KMS-11 (cell line): ENCODE measurements around the gene OR5K3.

Source experiments
- H2AFZ ChIP-seq: fragments of 200-600 bp; sonication (generic); 2 replicates; pipeline ENCODE4 v1.6.1; 2016; ENCODE audit warnings: antibody characterized with exemption, mixed run types, low read depth
- H3K27ac ChIP-seq: fragments of 200-600 bp; sonication (generic); 2 replicates; pipeline ENCODE4 v1.6.1; 2016; ENCODE audit warnings: mild to moderate bottlenecking, mixed run types
- H3K27me3 ChIP-seq: fragments of 200-600 bp; sonication (generic); 2 replicates; pipeline ENCODE4 v1.6.1; 2017; ENCODE audit warnings: mild to moderate bottlenecking, low read depth, mixed run types, moderate library complexity; ENCODE audit not compliant: insufficient read depth
- H3K36me3 ChIP-seq: fragments of 200-600 bp; sonication (generic); 2 replicates; pipeline ENCODE4 v1.6.1; 2017; ENCODE audit warnings: mild to moderate bottlenecking, mixed run types; ENCODE audit not compliant: insufficient read depth
- H3K4me1 ChIP-seq: fragments of 200-600 bp; sonication (generic); 2 replicates; pipeline ENCODE4 v1.6.1; 2016; ENCODE audit warnings: mild to moderate bottlenecking, low read depth, mixed run types; ENCODE audit not compliant: poor library complexity, severe bottlenecking
- H3K4me2 ChIP-seq: fragments of 200-600 bp; sonication (generic); 2 replicates; pipeline ENCODE4 v1.7.0; 2016; ENCODE audit warnings: mild to moderate bottlenecking, mixed run types
- H3K4me3 ChIP-seq: fragments of 200-600 bp; sonication (generic); IDR thresholded peaks from 2 replicates; pipeline ENCODE4 v1.6.1; 2017; ENCODE audit warnings: low read depth, low read length, mixed read lengths; ENCODE audit not compliant: insufficient read depth
- H3K79me2 ChIP-seq: fragments of 200-600 bp; sonication (generic); 2 replicates; pipeline ENCODE4 v1.6.1; 2016; ENCODE audit warnings: low read depth, mixed run types; ENCODE audit not compliant: insufficient read depth
- H3K9ac ChIP-seq: fragments of 200-600 bp; sonication (generic); 2 replicates; pipeline ENCODE4 v1.6.1; 2016; ENCODE audit warnings: mild to moderate bottlenecking, mixed run types
- H4K20me1 ChIP-seq: fragments of 200-600 bp; sonication (generic); 2 replicates; pipeline ENCODE4 v1.6.1; 2016; ENCODE audit warnings: mild to moderate bottlenecking, mixed run types; ENCODE audit not compliant: insufficient read depth
- CTCF ChIP-seq: fragments of 200-600 bp; sonication (generic); conservative IDR thresholded peaks from 2 replicates; pipeline ENCODE4 v1.6.1; 2017; ENCODE audit warnings: low read depth, mild to moderate bottlenecking, antibody characterized with exemption, low read length, moderate library complexity, mixed read lengths

OR5K3 gene

GRCh38 chr3:98361289-98361688 is 29.2 kb upstream of the OR5K3 start:
- H3K27ac ChIP-seq = no peak overlapping the region; the same call in 1 of the 2 replicates
- H3K4me2 ChIP-seq = peak overlapping the region; percentile 33
- H3K27me3 ChIP-seq = no peaks in the 10 kb centered on the region
- H4K20me1 ChIP-seq = no peaks in the 10 kb centered on the region
- H3K36me3 ChIP-seq = no peaks in the 10 kb centered on the region
- H2AFZ ChIP-seq = peak overlapping the region; percentile 15; the same call in 1 of the 2 replicates
- H3K4me1 ChIP-seq = peaks cover 30% of the 10 kb centered on the region
- no peaks in the 10 kb centered on the region for H3K79me2 ChIP-seq
- H3K9ac ChIP-seq = no peak overlapping the region
- H3K4me3 ChIP-seq = no peak overlapping the region
- no peak for TF ChIP-seq CTCF

- no peaks in the 10 kb centered on the region for H3K36me3 ChIP-seq
- H2AFZ ChIP-seq = no peak overlapping the region
- H3K4me2 ChIP-seq = no peak overlapping the region
- peaks cover 11% of the 10 kb centered on the region for H3K4me1 ChIP-seq
- no peak overlapping the region for H3K27ac ChIP-seq
- no peaks in the 10 kb centered on the region for H3K79me2 ChIP-seq
- no peak overlapping the region for H3K9ac ChIP-seq
- no peak overlapping the region for H3K4me3 ChIP-seq
- no peak for TF ChIP-seq CTCF
- H3K27me3 ChIP-seq = no peaks in the 10 kb centered on the region
- no peaks in the 10 kb centered on the region for H4K20me1 ChIP-seq
Observed at GRCh38 chr3:98367464-98368246, 22.8 kb upstream of the OR5K3 start.

- Histone ChIP-seq H3K4me1 (peaks cover 11% of the 10 kb centered on the region), H3K4me2 (no peak overlapping the region), H2AFZ (no peak overlapping the region), H3K36me3 (no peaks in the 10 kb centered on the region), H3K9ac (no peak overlapping the region), H3K79me2 (no peaks in the 10 kb centered on the region), H4K20me1 (no peaks in the 10 kb centered on the region), H3K27ac (no peak overlapping the region), H3K27me3 (no peaks in the 10 kb centered on the region), H3K4me3 (no peak overlapping the region)
- no peak for TF ChIP-seq CTCF
Observed at GRCh38 chr3:98371186-98371585, 19.3 kb upstream of the OR5K3 start.

- Histone ChIP-seq H3K79me2 (no peaks in the 10 kb centered on the region), H2AFZ (no peak overlapping the region), H3K36me3 (no peaks in the 10 kb centered on the region), H4K20me1 (no peaks in the 10 kb centered on the region), H3K9ac (no peak overlapping the region), H3K27me3 (no peaks in the 10 kb centered on the region), H3K4me1 (peaks cover 11% of the 10 kb centered on the region), H3K27ac (no peak overlapping the region), H3K4me2 (no peak overlapping the region), H3K4me3 (no peak overlapping the region)
- no peak for TF ChIP-seq CTCF
Observed at GRCh38 chr3:98371853-98372252, 18.6 kb upstream of the OR5K3 start.
